CD1c-positive myeloid dendritic cell (primary cell): ENCODE data around the gene HECTD4.

Source experiments
- DNase-seq: peaks from one replicate; pipeline ENCODE4 v3.0.0-alpha.2; 2016; ENCODE audit errors: extremely low spot score

The HECTD4 gene

GRCh38 chr12:112179916-112180315, 202.3 kb downstream of the HECTD4 start:
- no peak for DNase-seq

- no peak for DNase-seq
These were observed 202.9 kb downstream of the HECTD4 start for GRCh38 chr12:112179341-112179740.

- DNase-seq = no peak
These were observed 203.4 kb downstream of the HECTD4 start for GRCh38 chr12:112178796-112179195.

GRCh38 chr12:112176321-112177010, 205.8 kb downstream of the HECTD4 start:
- no peak for DNase-seq

- DNase-seq = no peak
These were observed 206.7 kb downstream of the HECTD4 start for GRCh38 chr12:112175361-112176155.

GRCh38 chr12:112172556-112173324, 209.5 kb downstream of the HECTD4 start:
- no peak for DNase-seq

- DNase-seq = no peak
These were observed 211.1 kb downstream of the HECTD4 start for GRCh38 chr12:112170971-112171596.

GRCh38 chr12:112170376-112170775, 211.9 kb downstream of the HECTD4 start:
- peak; percentile 16 for DNase-seq

- DNase-seq = no peak
These were observed 212.3 kb downstream of the HECTD4 start for GRCh38 chr12:112169966-112170365.

- no peak for DNase-seq
These were observed 212.9 kb downstream of the HECTD4 start for GRCh38 chr12:112169161-112169872.

- no peak for DNase-seq
These were observed 213.7 kb downstream of the HECTD4 start for GRCh38 chr12:112168561-112168971.

- DNase-seq = no peak
These were observed 214.3 kb downstream of the HECTD4 start for GRCh38 chr12:112167718-112168525.

- no peak for DNase-seq
These were observed 215.2 kb downstream of the HECTD4 start for GRCh38 chr12:112167031-112167461.

- no peak for DNase-seq
These were observed 215.9 kb downstream of the HECTD4 start for GRCh38 chr12:112166051-112167015.

GRCh38 chr12:112165624-112166023, 216.6 kb downstream of the HECTD4 start:
- DNase-seq = no peak

GRCh38 chr12:112164011-112164660, 218.1 kb downstream of the HECTD4 start:
- DNase-seq = no peak

GRCh38 chr12:112163471-112163991, 218.7 kb downstream of the HECTD4 start:
- DNase-seq = no peak

- DNase-seq = no peak
These were observed 219.2 kb downstream of the HECTD4 start for GRCh38 chr12:112163056-112163455.
